Transverse colon (tissue), 4 donors: ENCODE measurements around the gene DNAJC24.

Source experiments
- EP300 ChIP-seq: sonication (generic); formaldehyde crosslinking; IDR thresholded peaks from one replicate; pipeline ENCODE4 v1.6.1; 2017; ENCODE audit warnings: antibody characterized with exemption, low read depth
- POLR2A ChIP-seq: fragments of 450-650 bp; IDR thresholded peaks from one replicate; pipeline ENCODE4 v1.6.1; 2016; ENCODE audit warnings: antibody characterized with exemption, mild to moderate bottlenecking, moderate library complexity
- POLR2AphosphoS5 ChIP-seq, 3 donors: sonication (generic); formaldehyde crosslinking; IDR thresholded peaks; one replicate each; pipeline ENCODE4 v1.6.1; 2016; ENCODE audit warnings: antibody characterized with exemption in 3 of 3
- TF ChIP-seq, protein P1 (sequence below), 5 experiments: fragments of 200-600 bp in 3 of 5; fragments of 450-650 bp in 2 of 5; sonication (generic) in 3 of 5; IDR thresholded peaks; 1 replicate in 2 of 5; 2 replicates in 3 of 5; pipeline ENCODE4 v1.5.1; 2016 to 2017; ENCODE audit warnings: antibody characterized with exemption in 5 of 5, inconsistent platforms in 3 of 5, mild to moderate bottlenecking in 2 of 5, moderate library complexity in 1 of 5

DNA sequence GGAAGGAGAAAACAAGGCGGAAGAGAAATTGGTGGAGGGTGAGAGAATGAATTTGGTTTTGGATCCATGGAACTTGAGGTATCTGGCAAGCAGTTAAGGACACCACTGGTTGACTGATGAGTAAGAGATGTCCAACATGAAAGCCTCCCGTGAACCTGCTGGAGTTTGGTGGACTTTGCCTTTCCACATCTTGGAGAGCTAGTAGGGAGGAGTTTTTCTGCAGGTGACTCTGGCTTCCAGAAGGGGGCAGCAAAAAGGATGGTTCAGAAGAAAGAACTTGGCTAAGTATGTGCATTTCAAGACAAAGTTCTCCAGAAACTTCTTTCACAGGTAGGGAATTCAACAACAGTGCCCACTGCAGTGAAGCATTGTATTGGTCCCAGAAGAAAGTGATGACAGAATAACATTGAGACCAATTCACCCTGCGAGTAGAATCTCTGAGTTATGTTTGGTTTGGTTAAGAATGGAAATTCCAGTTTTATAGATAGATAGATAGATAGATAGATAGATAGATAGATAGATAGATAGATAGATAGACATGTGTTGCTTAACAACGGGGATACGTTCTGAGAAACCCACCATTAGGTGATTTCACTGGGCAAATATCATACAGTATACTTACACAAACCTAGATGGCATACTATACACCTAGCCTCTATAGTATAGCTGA, 28.6 kb upstream of the DNAJC24 start:
- TF ChIP-seq POLR2AphosphoS5 (IDR thresholded peaks at IDR 0.05), result no peak
- TF ChIP-seq, protein P1, sequence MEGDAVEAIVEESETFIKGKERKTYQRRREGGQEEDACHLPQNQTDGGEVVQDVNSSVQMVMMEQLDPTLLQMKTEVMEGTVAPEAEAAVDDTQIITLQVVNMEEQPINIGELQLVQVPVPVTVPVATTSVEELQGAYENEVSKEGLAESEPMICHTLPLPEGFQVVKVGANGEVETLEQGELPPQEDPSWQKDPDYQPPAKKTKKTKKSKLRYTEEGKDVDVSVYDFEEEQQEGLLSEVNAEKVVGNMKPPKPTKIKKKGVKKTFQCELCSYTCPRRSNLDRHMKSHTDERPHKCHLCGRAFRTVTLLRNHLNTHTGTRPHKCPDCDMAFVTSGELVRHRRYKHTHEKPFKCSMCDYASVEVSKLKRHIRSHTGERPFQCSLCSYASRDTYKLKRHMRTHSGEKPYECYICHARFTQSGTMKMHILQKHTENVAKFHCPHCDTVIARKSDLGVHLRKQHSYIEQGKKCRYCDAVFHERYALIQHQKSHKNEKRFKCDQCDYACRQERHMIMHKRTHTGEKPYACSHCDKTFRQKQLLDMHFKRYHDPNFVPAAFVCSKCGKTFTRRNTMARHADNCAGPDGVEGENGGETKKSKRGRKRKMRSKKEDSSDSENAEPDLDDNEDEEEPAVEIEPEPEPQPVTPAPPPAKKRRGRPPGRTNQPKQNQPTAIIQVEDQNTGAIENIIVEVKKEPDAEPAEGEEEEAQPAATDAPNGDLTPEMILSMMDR (IDR thresholded peaks at IDR 0.05), result peak in 4 of 5 experiments; percentile 9 to 29 (median 20)
- no peak for TF ChIP-seq POLR2A
- no peak for TF ChIP-seq EP300
